Endothelial cell (in vitro differentiated cells): ENCODE data around the gene AKAP8L. TPM values are rescaled to one million over a fixed set of nuclear protein-coding genes. Genes with fewer than 3 reads are reported as not detected.
"Not testable (repeated sequence)": the region's sequence is repeated elsewhere in the genome, so short reads cannot be mapped to it uniquely, and the experiment has no call there.

Experiments used
- DNase-seq: peaks from one replicate; pipeline ENCODE4 v3.0.0; 2021; ENCODE audit warnings: low spot score
- H3K27ac Mint-ChIP-seq: one replicate; pipeline ENCODE4 v1.8.0; 2021; ENCODE audit warnings: mixed read lengths, inconsistent platforms; ENCODE audit not compliant: unreplicated experiment
- H3K27me3 Mint-ChIP-seq: one replicate; pipeline ENCODE4 v1.8.0; 2021; ENCODE audit warnings: mild to moderate bottlenecking, moderate library complexity, mixed read lengths, inconsistent platforms; ENCODE audit not compliant: unreplicated experiment
- H3K36me3 Mint-ChIP-seq: one replicate; pipeline ENCODE4 v1.8.0; 2021; ENCODE audit warnings: mild to moderate bottlenecking, low read depth, mixed read lengths, inconsistent platforms; ENCODE audit not compliant: unreplicated experiment
- H3K4me1 Mint-ChIP-seq: one replicate; pipeline ENCODE4 v1.8.0; 2021; ENCODE audit warnings: mild to moderate bottlenecking, mixed read lengths, inconsistent platforms; ENCODE audit not compliant: unreplicated experiment
- H3K4me3 Mint-ChIP-seq: one replicate; pipeline ENCODE4 v1.8.0; 2021; ENCODE audit warnings: mild to moderate bottlenecking, mixed read lengths, inconsistent platforms; ENCODE audit not compliant: unreplicated experiment
- H3K9me3 Mint-ChIP-seq: one replicate; pipeline ENCODE4 v1.8.0; 2021; ENCODE audit warnings: mixed read lengths, inconsistent platforms; ENCODE audit not compliant: unreplicated experiment
- total RNA-seq: library from RNA; stranded (reverse); fragmentation: NEBNext Ultra II Directional; extraction: Animal tissue kit (Norgen Biotek cat#: 25700); gene quantifications from one replicate; pipeline ENCODE4 v1.2.1, GENCODE V29; 2021; ENCODE audit not compliant: unreplicated experiment
- TF ChIP-seq, protein P1 (sequence below): fragments of 200-600 bp; sonication (generic); IDR thresholded peaks from one replicate; pipeline ENCODE4 v1.5.0; 2021; ENCODE audit warnings: antibody characterized with exemption; ENCODE audit not compliant: unreplicated experiment

AKAP8L gene
- total RNA-seq, 1 donor from 2014 or later, result 160 TPM

DNA sequence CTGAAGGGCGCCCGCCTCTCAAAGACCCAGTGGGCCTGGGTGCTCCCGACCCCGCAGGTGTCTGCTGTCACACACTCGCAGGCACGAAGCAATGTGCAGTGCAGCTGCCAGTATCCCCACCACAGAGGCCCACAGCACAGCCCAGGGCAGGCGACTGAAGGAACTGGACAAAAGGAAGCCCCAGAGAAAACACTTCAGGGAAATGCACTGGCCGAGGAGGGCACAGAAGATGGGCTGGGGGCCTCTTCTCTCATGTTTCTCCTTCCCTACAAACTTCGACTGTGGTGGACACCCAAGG, 49.2 kb downstream of the AKAP8L start:
- DNase-seq, result no peak
- TF ChIP-seq, protein P1, sequence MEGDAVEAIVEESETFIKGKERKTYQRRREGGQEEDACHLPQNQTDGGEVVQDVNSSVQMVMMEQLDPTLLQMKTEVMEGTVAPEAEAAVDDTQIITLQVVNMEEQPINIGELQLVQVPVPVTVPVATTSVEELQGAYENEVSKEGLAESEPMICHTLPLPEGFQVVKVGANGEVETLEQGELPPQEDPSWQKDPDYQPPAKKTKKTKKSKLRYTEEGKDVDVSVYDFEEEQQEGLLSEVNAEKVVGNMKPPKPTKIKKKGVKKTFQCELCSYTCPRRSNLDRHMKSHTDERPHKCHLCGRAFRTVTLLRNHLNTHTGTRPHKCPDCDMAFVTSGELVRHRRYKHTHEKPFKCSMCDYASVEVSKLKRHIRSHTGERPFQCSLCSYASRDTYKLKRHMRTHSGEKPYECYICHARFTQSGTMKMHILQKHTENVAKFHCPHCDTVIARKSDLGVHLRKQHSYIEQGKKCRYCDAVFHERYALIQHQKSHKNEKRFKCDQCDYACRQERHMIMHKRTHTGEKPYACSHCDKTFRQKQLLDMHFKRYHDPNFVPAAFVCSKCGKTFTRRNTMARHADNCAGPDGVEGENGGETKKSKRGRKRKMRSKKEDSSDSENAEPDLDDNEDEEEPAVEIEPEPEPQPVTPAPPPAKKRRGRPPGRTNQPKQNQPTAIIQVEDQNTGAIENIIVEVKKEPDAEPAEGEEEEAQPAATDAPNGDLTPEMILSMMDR, result no peak
- Mint-ChIP-seq H3K4me1 (no peaks in the 10 kb centered on the region), H3K27me3 (peaks cover 5% of the 10 kb centered on the region), H3K27ac (no peak overlapping the region), H3K4me3 (no peak overlapping the region), H3K9me3 (no peaks in the 10 kb centered on the region), H3K36me3 (peaks cover 37% of the 10 kb centered on the region)

DNA sequence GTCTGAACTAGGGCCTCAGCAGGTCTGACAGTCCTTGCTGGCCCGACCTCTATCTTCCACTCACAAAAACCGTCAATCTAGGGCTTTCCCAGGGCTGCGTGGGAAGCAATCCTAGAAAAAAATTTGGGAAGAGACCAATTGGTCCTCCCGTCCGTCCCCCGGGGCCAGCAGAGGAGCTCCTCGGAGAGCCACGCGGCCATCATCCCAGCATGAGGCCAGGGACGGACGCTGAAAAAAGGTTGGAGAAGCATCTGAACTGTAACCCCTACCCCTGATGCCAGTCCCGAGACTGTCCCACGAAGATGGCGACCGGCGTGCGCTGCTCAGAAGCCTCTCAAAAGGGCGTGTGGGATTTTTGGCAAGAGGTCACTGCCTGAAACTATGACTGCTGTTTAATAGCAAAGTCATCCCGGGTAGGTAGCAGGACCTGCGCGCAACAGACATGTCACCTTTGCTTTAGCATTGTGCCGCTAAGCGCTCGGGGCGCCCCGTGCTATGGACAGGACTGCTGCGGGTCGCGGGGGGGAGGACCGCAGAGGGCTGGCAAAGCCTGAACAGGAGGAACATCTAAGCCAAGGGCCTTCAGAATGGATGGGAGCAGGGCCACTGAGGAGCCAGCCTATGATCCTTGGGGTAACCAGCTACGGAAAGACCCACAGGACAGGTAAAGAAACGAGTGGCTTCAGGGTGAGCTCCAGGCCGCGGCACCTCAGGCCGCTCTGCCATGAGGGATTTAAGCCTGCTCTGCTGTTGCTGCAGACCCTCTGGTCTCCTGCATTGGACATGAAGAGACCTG, 49.8 kb downstream of the AKAP8L start:
- peak overlapping the region; percentile 57 for H3K27ac Mint-ChIP-seq
- H3K36me3 Mint-ChIP-seq, result peaks cover 37% of the 10 kb centered on the region
- peak overlapping the region; percentile 57 for H3K4me3 Mint-ChIP-seq
- TF ChIP-seq, protein P1, result no peak
- no peaks in the 10 kb centered on the region for H3K9me3 Mint-ChIP-seq
- H3K27me3 Mint-ChIP-seq, result peaks cover 5% of the 10 kb centered on the region
- no peak for DNase-seq
- H3K4me1 Mint-ChIP-seq, result no peaks in the 10 kb centered on the region

DNA sequence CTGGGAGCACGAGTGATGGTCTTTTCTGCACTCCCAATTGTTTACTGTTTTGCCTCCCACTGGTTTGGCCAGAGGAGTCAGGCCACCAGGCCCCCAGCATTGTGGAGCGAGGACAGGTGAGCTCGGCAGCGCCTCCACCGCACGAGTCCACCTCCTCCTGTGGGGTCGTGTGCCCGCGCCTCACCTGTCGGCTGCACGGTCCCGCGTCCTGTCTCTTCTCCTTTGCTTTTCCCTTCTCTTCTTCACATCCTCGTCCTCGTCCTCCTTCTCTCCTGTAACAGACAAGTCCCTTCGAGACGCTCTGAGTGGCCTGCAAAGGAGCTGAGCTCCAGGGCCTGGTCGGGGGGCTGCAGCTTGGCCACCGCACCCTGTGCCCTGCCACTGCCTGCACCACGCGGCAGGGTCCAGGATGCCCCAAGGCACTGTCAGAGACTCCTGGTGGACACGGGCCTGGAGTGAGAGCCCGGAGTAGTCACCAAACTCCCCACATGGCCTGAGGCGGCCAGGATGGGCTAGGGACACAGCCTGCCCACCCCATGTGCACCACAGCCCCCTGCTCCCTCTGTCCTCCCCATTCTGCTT, 50.6 kb downstream of the AKAP8L start:
- H3K4me3 Mint-ChIP-seq, result peak overlapping the region; percentile 57
- H3K27me3 Mint-ChIP-seq, result peaks cover 3% of the 10 kb centered on the region
- H3K9me3 Mint-ChIP-seq, result no peaks in the 10 kb centered on the region
- DNase-seq, result no peak
- H3K36me3 Mint-ChIP-seq, result peaks cover 39% of the 10 kb centered on the region
- no peak overlapping the region for H3K27ac Mint-ChIP-seq
- H3K4me1 Mint-ChIP-seq, result no peaks in the 10 kb centered on the region
- TF ChIP-seq, protein P1, result no peak

DNA sequence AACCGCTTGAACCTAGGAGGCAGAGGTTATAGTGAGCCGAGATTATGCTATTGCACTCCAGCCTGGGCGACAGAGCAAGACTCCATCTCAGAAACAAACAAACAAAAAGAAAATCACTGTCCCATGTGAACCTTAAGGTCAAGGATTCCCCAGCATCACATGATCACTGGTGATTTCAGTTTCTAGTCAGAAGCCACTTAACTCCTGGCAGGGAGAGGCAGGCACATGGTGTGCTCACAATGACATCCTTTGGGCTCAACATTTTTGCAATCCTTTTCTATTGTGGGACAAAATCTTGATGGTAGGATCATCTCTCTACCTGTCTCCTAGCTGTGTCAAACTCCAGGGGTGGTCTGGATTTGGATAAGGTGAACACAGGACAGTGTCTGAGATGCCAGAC, 51.3 kb downstream of the AKAP8L start:
- DNase-seq, result no peak
- Mint-ChIP-seq H3K9me3 (no peaks in the 10 kb centered on the region), H3K27me3 (peaks cover 2% of the 10 kb centered on the region), H3K36me3 (peaks cover 35% of the 10 kb centered on the region), H3K27ac (no peak overlapping the region), H3K4me3 (no peak overlapping the region), H3K4me1 (no peaks in the 10 kb centered on the region)
- TF ChIP-seq, protein P1, result no peak

DNA sequence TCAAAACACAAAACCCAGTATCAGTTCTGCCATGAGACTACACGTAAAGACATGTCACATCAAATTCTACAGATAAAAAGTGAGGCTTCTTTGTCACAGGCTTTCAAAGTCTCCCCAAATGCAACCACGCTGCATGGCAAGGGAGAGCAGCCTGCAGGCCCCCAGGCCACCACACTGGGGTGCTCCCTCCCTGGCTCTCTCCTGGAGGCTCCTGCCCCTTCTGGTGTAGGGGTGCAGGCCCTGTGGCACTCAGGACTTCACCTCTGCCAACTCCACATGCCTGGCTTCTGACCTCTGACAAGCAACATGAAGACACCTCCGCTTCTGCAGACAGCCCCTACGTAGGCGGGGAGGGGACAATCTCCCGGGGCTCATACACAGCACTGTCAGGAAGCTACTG, 53.5 kb downstream of the AKAP8L start:
- Mint-ChIP-seq H3K4me1 (no peaks in the 10 kb centered on the region), H3K27ac (no peak overlapping the region), H3K36me3 (peaks cover 45% of the 10 kb centered on the region), H3K9me3 (no peaks in the 10 kb centered on the region), H3K4me3 (peak overlapping the region; percentile 51), H3K27me3 (peaks cover 7% of the 10 kb centered on the region)
- TF ChIP-seq, protein P1, result no peak
- no peak for DNase-seq

DNA sequence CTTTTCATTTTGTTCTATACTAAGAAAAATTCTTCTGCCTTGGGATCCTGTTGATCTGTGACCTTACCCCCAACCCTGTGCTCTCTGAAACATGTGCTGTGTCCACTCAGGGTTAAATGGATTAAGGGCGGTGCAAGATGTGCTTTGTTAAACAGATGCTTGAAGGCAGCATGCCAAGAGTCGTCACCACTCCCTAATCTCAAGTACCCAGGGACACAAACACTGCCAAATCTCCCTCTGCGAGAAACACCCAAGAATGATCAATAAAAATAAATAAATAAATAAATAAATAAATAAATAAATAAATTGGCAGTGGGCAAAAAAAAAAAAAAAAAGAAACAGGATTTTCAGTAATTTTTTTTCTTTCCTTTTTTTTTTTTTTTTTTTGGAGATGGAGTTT, 55.0 kb downstream of the AKAP8L start:
- not testable (repeated sequence) for H3K9me3 Mint-ChIP-seq, H3K4me1 Mint-ChIP-seq, H3K27me3 Mint-ChIP-seq, DNase-seq, H3K27ac Mint-ChIP-seq
- Mint-ChIP-seq H3K4me3 (peak overlapping the region; percentile 87), H3K36me3 (peaks cover 47% of the 10 kb centered on the region)

DNA sequence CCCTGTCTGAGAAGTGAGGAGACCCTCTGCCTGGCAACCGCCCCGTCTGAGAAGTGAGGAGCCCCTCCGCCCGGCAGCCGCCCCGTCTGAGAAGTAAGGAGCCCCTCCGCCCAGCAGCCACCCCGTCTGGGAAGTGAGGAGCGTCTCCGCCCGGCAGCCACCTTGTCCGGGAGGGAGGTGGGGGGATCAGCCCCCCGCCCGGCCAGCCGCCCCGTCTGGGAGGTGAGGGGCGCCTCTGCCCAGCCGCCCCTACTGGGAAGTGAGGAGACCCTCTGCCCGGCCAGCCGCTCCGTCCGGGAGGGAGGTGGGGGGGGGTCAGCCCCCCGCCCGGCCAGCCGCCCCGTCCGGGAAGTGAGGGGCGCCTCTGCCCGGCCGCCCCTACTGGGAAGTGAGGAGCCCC, 55.7 kb downstream of the AKAP8L start:
- not testable (repeated sequence) for H3K4me1 Mint-ChIP-seq, H3K4me3 Mint-ChIP-seq, H3K27ac Mint-ChIP-seq, DNase-seq, H3K9me3 Mint-ChIP-seq, H3K27me3 Mint-ChIP-seq
- H3K36me3 Mint-ChIP-seq, result peaks cover 51% of the 10 kb centered on the region
